GM23338 (cell line): ENCODE data around the gene AP5M1. TPM values are rescaled to one million over a fixed set of nuclear protein-coding genes. Genes with fewer than 3 reads are reported as not detected.
A peak's percentile ranks its signal among the peaks of the same experiment; 100 is the strongest.

ENCODE experiments used
- ATAC-seq: fragments of 200-7000 bp; cut with Tn5 transposase; 3 replicates; pipeline ENCODE4 v1.9.1; 2020
- DNase-seq: peaks from one replicate; pipeline ENCODE4 v3.0.0-alpha.2; 2015; ENCODE audit warnings: low spot score
- H2AFZ ChIP-seq: fragments of 200-600 bp; sonication (generic); 2 replicates; pipeline ENCODE4 v1.8.0; 2016; ENCODE audit warnings: antibody characterized with exemption, mild to moderate bottlenecking, moderate library complexity
- H3F3A ChIP-seq: fragments of 200-600 bp; sonication (generic); replicated peaks from 2 replicates; pipeline ENCODE4 v1.8.0; 2017; ENCODE audit warnings: antibody characterized with exemption, mixed run types, low read depth
- H3K27ac ChIP-seq: fragments of 200-600 bp; sonication (generic); 2 replicates; pipeline ENCODE4 v1.6.1; 2016; ENCODE audit warnings: low read depth
- H3K27me3 ChIP-seq: fragments of 200-600 bp; sonication (generic); 2 replicates; pipeline ENCODE4 v1.8.0; 2016; ENCODE audit warnings: mild to moderate bottlenecking, mixed run types, moderate library complexity; ENCODE audit not compliant: insufficient read depth
- H3K36me3 ChIP-seq: fragments of 200-600 bp; sonication (generic); 2 replicates; pipeline ENCODE4 v1.8.0; 2016; ENCODE audit warnings: mild to moderate bottlenecking; ENCODE audit not compliant: insufficient read depth
- H3K4me1 ChIP-seq: fragments of 200-600 bp; sonication (generic); 2 replicates; pipeline ENCODE4 v1.8.0; 2016; ENCODE audit warnings: mild to moderate bottlenecking, moderate library complexity; ENCODE audit not compliant: insufficient read depth
- H3K4me2 ChIP-seq: fragments of 200-600 bp; sonication (generic); 2 replicates; pipeline ENCODE4 v1.7.1; 2017; ENCODE audit warnings: mixed run types
- H3K4me3 ChIP-seq: fragments of 200-600 bp; sonication (generic); 2 replicates; pipeline ENCODE4 v1.6.1; 2016; ENCODE audit warnings: mixed run types
- H3K79me2 ChIP-seq: fragments of 200-600 bp; sonication (generic); replicated peaks from 2 replicates; pipeline ENCODE4 v1.8.0; 2017; ENCODE audit warnings: mild to moderate bottlenecking; ENCODE audit not compliant: insufficient read depth
- H3K9me2 ChIP-seq: fragments of 200-600 bp; sonication (generic); 2 replicates; pipeline ENCODE4 v1.8.0; 2017; ENCODE audit not compliant: insufficient read depth
- H4K20me1 ChIP-seq: fragments of 200-600 bp; sonication (generic); replicated peaks from 2 replicates; pipeline ENCODE4 v1.8.0; 2017; ENCODE audit warnings: mild to moderate bottlenecking; ENCODE audit not compliant: insufficient read depth
- H3K27ac Mint-ChIP-seq: 2 replicates; pipeline ENCODE4 v1.8.0; 2020; ENCODE audit warnings: inconsistent platforms, mild to moderate bottlenecking, moderate library complexity, mixed read lengths
- H3K27me3 Mint-ChIP-seq: 3 replicates; pipeline ENCODE4 v1.8.0; 2022; ENCODE audit warnings: low read depth, mild to moderate bottlenecking, moderate library complexity, mixed read lengths, inconsistent platforms; ENCODE audit not compliant: insufficient read depth, poor library complexity
- H3K36me3 Mint-ChIP-seq: 3 replicates; pipeline ENCODE4 v1.8.0; 2021; ENCODE audit warnings: low read depth, mild to moderate bottlenecking, inconsistent platforms, moderate library complexity, mixed read lengths
- H3K4me1 Mint-ChIP-seq: 3 replicates; pipeline ENCODE4 v1.8.0; 2020; ENCODE audit warnings: mild to moderate bottlenecking, inconsistent platforms, mixed read lengths
- H3K4me3 Mint-ChIP-seq: 3 replicates; pipeline ENCODE4 v1.8.0; 2021; ENCODE audit warnings: moderate library complexity, mild to moderate bottlenecking, inconsistent platforms, mixed read lengths
- H3K9me3 Mint-ChIP-seq: 3 replicates; pipeline ENCODE4 v1.8.0; 2020; ENCODE audit warnings: moderate library complexity, mild to moderate bottlenecking, inconsistent platforms, mixed read lengths
- CREB1 ChIP-seq: fragments of 250-450 bp; sonication (Bioruptor Pico); IDR thresholded peaks from 2 replicates; pipeline ENCODE4 v1.5.0; 2020; ENCODE audit warnings: low read depth, mild to moderate bottlenecking, moderate library complexity
- EZH2phosphoT487 ChIP-seq: fragments of 200-600 bp; sonication (generic); IDR thresholded peaks from one replicate; pipeline ENCODE4 v1.8.1; 2018; ENCODE audit warnings: antibody characterized with exemption; ENCODE audit not compliant: unreplicated experiment
- JUNB ChIP-seq: IDR thresholded peaks from one replicate; pipeline ENCODE4 v1.6.1; 2016; ENCODE audit warnings: antibody characterized with exemption; ENCODE audit not compliant: unreplicated experiment
- NANOG ChIP-seq: IDR thresholded peaks from 2 replicates; pipeline ENCODE4 v1.6.1; 2016; ENCODE audit warnings: antibody characterized with exemption, borderline replicate concordance
- POLR2AphosphoS5 ChIP-seq: IDR thresholded peaks from 2 replicates; pipeline ENCODE4 v1.6.1; 2016; ENCODE audit warnings: antibody characterized with exemption, low read depth
- STAT1 ChIP-seq: IDR thresholded peaks from one replicate; pipeline ENCODE4 v1.6.1; 2016; ENCODE audit warnings: antibody characterized with exemption; ENCODE audit not compliant: unreplicated experiment
- ZNF114 ChIP-seq: fragments of 250-450 bp; sonication (Bioruptor Pico); IDR thresholded peaks from 2 replicates; pipeline ENCODE4 v1.5.0; 2020; ENCODE audit warnings: mild to moderate bottlenecking, moderate library complexity
- polyA plus RNA-seq: library from polyadenylated mRNA; unstranded; fragments of >200 nt; fragmentation: Nextera tagmentation; extraction: Ambion mirVana; gene quantifications from 2 replicates; pipeline ENCODE4 v1.2.1, GENCODE V29; 2016
- total RNA-seq: library from RNA; depleted of rRNA; stranded (reverse); fragments of >200 nt; shearing (Covaris generic); gene quantifications from 2 replicates; pipeline ENCODE4 v1.2.3, GENCODE V29; 2014
- TF ChIP-seq, protein P1 (sequence below): IDR thresholded peaks from one replicate; pipeline ENCODE4 v1.6.1; 2018; ENCODE audit warnings: antibody characterized with exemption; ENCODE audit not compliant: unreplicated experiment

AP5M1 gene
- total and polyA plus RNA-seq, 2 experiments from 2014 or later = 27.2 to 43.7 TPM

DNA sequence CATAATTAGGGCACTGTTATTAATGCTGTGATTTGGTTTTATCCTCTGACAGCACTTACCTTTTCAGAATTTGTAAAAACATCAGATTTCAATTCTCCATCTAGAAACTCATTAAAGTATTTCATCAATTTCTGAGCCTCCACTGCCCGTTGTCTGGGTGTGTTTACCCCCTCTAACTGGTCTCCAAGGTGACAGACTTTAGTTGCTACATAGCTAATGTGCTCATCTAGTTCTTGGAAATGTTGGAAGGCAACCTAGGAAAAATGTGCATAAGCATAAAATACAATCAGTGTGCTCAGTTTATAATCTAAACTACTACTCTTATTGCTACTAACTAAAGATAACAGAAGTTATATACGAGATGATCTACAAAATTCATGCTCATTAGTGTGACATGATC lies 24.7 kb upstream of the AP5M1 start:
- no peak for ATAC-seq
- Histone ChIP-seq H4K20me1 (no peaks in the 10 kb centered on the region; the same call in 1 of the 2 replicates), H2AFZ (no peak overlapping the region), H3K27me3 (no peaks in the 10 kb centered on the region), H3K9me2 (no peaks in the 10 kb centered on the region), H3K4me1 (no peaks in the 10 kb centered on the region), H3K4me3 (no peak overlapping the region), H3K27ac (no peak overlapping the region), H3K36me3 (no peaks in the 10 kb centered on the region; the same call in 1 of the 2 replicates), H3K4me2 (no peak overlapping the region), H3K79me2 (peaks cover 7% of the 10 kb centered on the region), H3F3A (no peaks in the 10 kb centered on the region)
- Mint-ChIP-seq H3K4me3 (no peak overlapping the region), H3K9me3 (no peaks in the 10 kb centered on the region), H3K4me1 (no peaks in the 10 kb centered on the region), H3K27ac (no peak overlapping the region), H3K27me3 (no peaks in the 10 kb centered on the region), H3K36me3 (peaks cover 4% of the 10 kb centered on the region; the same call in 2 of the 3 replicates)
- TF ChIP-seq STAT1 (no peak), CREB1 (no peak)
- TF ChIP-seq, protein P1, sequence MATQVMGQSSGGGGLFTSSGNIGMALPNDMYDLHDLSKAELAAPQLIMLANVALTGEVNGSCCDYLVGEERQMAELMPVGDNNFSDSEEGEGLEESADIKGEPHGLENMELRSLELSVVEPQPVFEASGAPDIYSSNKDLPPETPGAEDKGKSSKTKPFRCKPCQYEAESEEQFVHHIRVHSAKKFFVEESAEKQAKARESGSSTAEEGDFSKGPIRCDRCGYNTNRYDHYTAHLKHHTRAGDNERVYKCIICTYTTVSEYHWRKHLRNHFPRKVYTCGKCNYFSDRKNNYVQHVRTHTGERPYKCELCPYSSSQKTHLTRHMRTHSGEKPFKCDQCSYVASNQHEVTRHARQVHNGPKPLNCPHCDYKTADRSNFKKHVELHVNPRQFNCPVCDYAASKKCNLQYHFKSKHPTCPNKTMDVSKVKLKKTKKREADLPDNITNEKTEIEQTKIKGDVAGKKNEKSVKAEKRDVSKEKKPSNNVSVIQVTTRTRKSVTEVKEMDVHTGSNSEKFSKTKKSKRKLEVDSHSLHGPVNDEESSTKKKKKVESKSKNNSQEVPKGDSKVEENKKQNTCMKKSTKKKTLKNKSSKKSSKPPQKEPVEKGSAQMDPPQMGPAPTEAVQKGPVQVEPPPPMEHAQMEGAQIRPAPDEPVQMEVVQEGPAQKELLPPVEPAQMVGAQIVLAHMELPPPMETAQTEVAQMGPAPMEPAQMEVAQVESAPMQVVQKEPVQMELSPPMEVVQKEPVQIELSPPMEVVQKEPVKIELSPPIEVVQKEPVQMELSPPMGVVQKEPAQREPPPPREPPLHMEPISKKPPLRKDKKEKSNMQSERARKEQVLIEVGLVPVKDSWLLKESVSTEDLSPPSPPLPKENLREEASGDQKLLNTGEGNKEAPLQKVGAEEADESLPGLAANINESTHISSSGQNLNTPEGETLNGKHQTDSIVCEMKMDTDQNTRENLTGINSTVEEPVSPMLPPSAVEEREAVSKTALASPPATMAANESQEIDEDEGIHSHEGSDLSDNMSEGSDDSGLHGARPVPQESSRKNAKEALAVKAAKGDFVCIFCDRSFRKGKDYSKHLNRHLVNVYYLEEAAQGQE = no peak
- DNase-seq = no peak

DNA sequence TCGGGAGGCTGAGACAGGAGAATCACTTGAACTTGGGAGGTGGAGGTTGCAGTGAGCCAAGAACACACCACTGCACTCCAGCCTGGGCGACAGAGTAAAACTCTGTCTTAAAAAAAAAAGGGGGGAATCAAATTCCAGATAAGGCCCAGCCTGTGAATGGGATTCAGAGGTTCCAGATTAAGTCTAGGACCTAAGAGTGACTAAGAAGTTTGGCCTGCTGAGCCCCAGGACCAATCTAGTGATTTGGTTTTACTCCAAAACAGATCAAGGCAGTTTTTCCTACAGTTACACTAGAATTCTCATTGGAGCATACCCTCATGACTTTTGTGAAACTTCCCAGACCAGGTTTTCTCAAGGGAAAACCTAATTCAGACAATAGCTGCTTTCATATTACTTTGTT lies 22.8 kb upstream of the AP5M1 start:
- Histone ChIP-seq H3K4me2 (no peak overlapping the region), H3K27me3 (no peaks in the 10 kb centered on the region), H3K36me3 (no peaks in the 10 kb centered on the region; the same call in 1 of the 2 replicates), H3K4me3 (no peak overlapping the region), H2AFZ (no peak overlapping the region), H4K20me1 (peaks cover 4% of the 10 kb centered on the region), H3K9me2 (no peaks in the 10 kb centered on the region), H3K79me2 (peaks cover 26% of the 10 kb centered on the region), H3F3A (no peaks in the 10 kb centered on the region), H3K4me1 (no peaks in the 10 kb centered on the region), H3K27ac (no peak overlapping the region)
- DNase-seq (no peak), ATAC-seq (no peak)
- Mint-ChIP-seq H3K36me3 (peaks cover 4% of the 10 kb centered on the region; the same call in 2 of the 3 replicates), H3K9me3 (no peaks in the 10 kb centered on the region), H3K27me3 (no peaks in the 10 kb centered on the region), H3K4me3 (no peak overlapping the region), H3K4me1 (no peaks in the 10 kb centered on the region), H3K27ac (peak overlapping the region; percentile 74)
- no peak for TF ChIP-seq CREB1
- TF ChIP-seq POLR2AphosphoS5 = no peak
- no peak for TF ChIP-seq NANOG
- no peak for TF ChIP-seq ZNF114
- no peak for TF ChIP-seq JUNB
- TF ChIP-seq STAT1 = no peak
- TF ChIP-seq EZH2phosphoT487 = no peak
